Heart left ventricle (tissue), 16 donors: ENCODE results near the gene GALNT2. TPM values are rescaled to one million over a fixed set of nuclear protein-coding genes. Genes with fewer than 3 reads are reported as not detected.

Source experiments
- ATAC-seq, 4 donors: fragments of 200-7000 bp; cut with Tn5 transposase; one replicate each; pipeline ENCODE4 v1.9.1; 2020 to 2022; ENCODE audit warnings: moderate library complexity in 4 of 4, mild to moderate bottlenecking in 3 of 4, moderate number of reproducible peaks in 1 of 4
- DNase-seq, 5 donors: peaks; one replicate each; pipeline ENCODE4 v3.0.0-alpha.2; 2020
- H3K27ac ChIP-seq, 12 donors: fragments of 200-600 bp; sonication (generic) in 4 of 12; one replicate each; pipeline versions ENCODE4 v1.5.0 to v1.8.0; 2016 to 2022; ENCODE audit warnings: mild to moderate bottlenecking in 2 of 12
- H3K27me3 ChIP-seq, 9 donors: fragments of 200-600 bp; sonication (generic) in 2 of 9; one replicate each; pipeline versions ENCODE4 v1.5.1 to v1.8.0; 2016 to 2022; ENCODE audit warnings: mild to moderate bottlenecking in 3 of 9
- H3K36me3 ChIP-seq, 9 donors: fragments of 200-600 bp; sonication (generic) in 2 of 9; one replicate each; pipeline versions ENCODE4 v1.5.0 to v1.8.0; 2018 to 2022; ENCODE audit warnings: mild to moderate bottlenecking in 2 of 9
- H3K4me1 ChIP-seq, 12 donors: fragments of 200-600 bp; sonication (generic) in 4 of 12; one replicate each; pipeline versions ENCODE4 v1.5.0 to v1.8.0; 2016 to 2022; ENCODE audit warnings: mild to moderate bottlenecking in 3 of 12
- H3K4me3 ChIP-seq, 12 donors: fragments of 200-600 bp; sonication (generic) in 4 of 12; one replicate each; pipeline versions ENCODE4 v1.5.0 to v1.8.0; 2017 to 2022; ENCODE audit warnings: mild to moderate bottlenecking in 9 of 12, moderate library complexity in 4 of 12
- H3K9me3 ChIP-seq, 12 donors: fragments of 200-600 bp; sonication (generic) in 4 of 12; one replicate each; pipeline versions ENCODE4 v1.5.0 to v1.8.0; 2016 to 2022; ENCODE audit warnings: mild to moderate bottlenecking in 1 of 12
- CTCF ChIP-seq, 12 donors: fragments of 200-600 bp; sonication (generic) in 4 of 12; IDR thresholded peaks; one replicate each; pipeline versions ENCODE4 v1.5.0 to v1.8.0; 2018 to 2022; ENCODE audit warnings: antibody characterized with exemption in 12 of 12, mild to moderate bottlenecking in 5 of 12
- POLR2A ChIP-seq, 2 donors: fragments of 450-650 bp; IDR thresholded peaks; one replicate each; pipeline ENCODE4 v1.6.1; 2017; ENCODE audit warnings: antibody characterized with exemption in 2 of 2, mild to moderate bottlenecking in 2 of 2, moderate library complexity in 2 of 2
- WGBS, 4 donors: extraction: QIAGEN DNeasy Blood & Tissue Kit in 2 of 4; methylation state at CpG; one replicate each; pipeline versions ENCODE4 v1.1.5 to v1.1.7; 2013 to 2018; 5-methylcytosine and 5-hydroxymethylcytosine counted together
- intact Hi-C, 10 donors: fragments of 100-400 bp; cut with DNase I; formaldehyde crosslinking; loops; one replicate each; pipeline versions ENCODE4 v1.11.1 to v1.14.2; 2022
- polyA plus RNA-seq, 2 donors: library from polyadenylated mRNA; stranded (reverse); fragments of 200-250 nt; gene quantifications; one replicate each; pipeline ENCODE4 v1.2.3, GENCODE V29; 2013
- total RNA-seq, 9 donors: library from RNA; depleted of rRNA in 2 of 9; stranded (reverse); fragments of >200 nt in 2 of 9; fragmentation: NEBNext Ultra II Directional in 3 of 9; extraction: Animal tissue kit (Norgen Biotek cat#: 25700) in 3 of 9; gene quantifications; one replicate each; pipeline versions ENCODE4 v1.1.0 to v1.2.4, GENCODE V29; 2016 to 2023
- donor health status: ischemic (EF 13 %, LVEDD 7.1; RV severe dilation, severe dysfunction).
- donor health status: healthy with polysubstance abuse.
- donor health status: DM: no; HTN: yes; CAD: no.
- donor health status: DM: no; HTN: no; CAD: no.
- donor health status: ischemic (EF 25% LVEDD 6.9; RV normal size, moderate dysfunction).
- donor health status: ischemic (EF 25% LVEDD 5.7; RV mildly dilated, moderate dysfunction).
- donor health status: healthy.
- donor health status: DM: yes; HTN: yes; CAD: no.
- donor health status: ischemic (EF 35%, LVEDD 5.7; RV mildly dilated, moderate dysfunction).
- donor health status: nonischemic (EF 11% LVEDD 7.7; RV severe dilation, severe dysfunction).
- donor health status: DM: yes; HTN: yes; CAD: no.
- donor health status: PGD.
- donor health status: ischemic (EF 29% LVEDD 5.4; RV normal size, mild dysfunction).
- donor health status: nonischemic (EF 23%, LVEDD 6.1; RV moderate dilation, normal function).

GALNT2 gene
- total and polyA plus RNA-seq, 11 donors, result 10.1 to 44.9 (median 31.6) TPM

- DNase-seq (no peak), ATAC-seq (no peak)
- Histone ChIP-seq H3K27me3 (no peaks in the 10 kb centered on the region), H3K9me3 (no peaks in the 10 kb centered on the region), H3K36me3 (no peaks in the 10 kb centered on the region), H3K27ac (peak overlapping the region in 5 of 12 donors; percentile 87 to 92 (median 88)), H3K4me3 (peak overlapping the region in 11 of 12 donors; percentile 63 to 97 (median 84)), H3K4me1 (peaks cover under 1 to 50% (median 26%) of the 10 kb centered on the region in 12 donors)
- intact Hi-C loops, result loop anchor here in 6 of 10 donors (2.0 to 10.0 kb wide), 12 partner anchors 79 to 511 kb away; partner anchors contain the start of gene ABCB10 (in 1 of the 6)
- 49 to 52% (median 52%) methylated on average over 9 of the region's 9 CpGs for WGBS, 4 donors
- TF ChIP-seq POLR2A (IDR thresholded peaks at IDR 0.05), result no peak
- no peak for TF ChIP-seq CTCF (IDR thresholded peaks at IDR 0.05)
Observed at GRCh38 chr1:230068621-230068873, 1.5 kb downstream of the GALNT2 start.

- TF ChIP-seq CTCF (IDR thresholded peaks at IDR 0.05), result no peak
- TF ChIP-seq POLR2A (IDR thresholded peaks at IDR 0.05), result no peak
- H3K36me3 ChIP-seq, result no peaks in the 10 kb centered on the region
- WGBS, 4 donors, result 72 to 86% (median 74%) methylated on average over 13 of the region's 13 CpGs
- peaks cover 6 to 56% (median 32%) of the 10 kb centered on the region in 12 donors for H3K4me1 ChIP-seq
- DNase-seq, result no peak
- peak overlapping the region in 10 of 12 donors; percentile 63 to 97 (median 86) for H3K4me3 ChIP-seq
- intact Hi-C loops, result loop anchor here in 6 of 10 donors (2.0 to 10.0 kb wide), 12 partner anchors 78 to 512 kb away; partner anchors contain the start of gene ABCB10 (in 1 of the 6)
- ATAC-seq, result no peak
- no peaks in the 10 kb centered on the region for H3K9me3 ChIP-seq
- H3K27ac ChIP-seq, result peak overlapping the region in 1 of 12 donors; percentile 92
- no peaks in the 10 kb centered on the region for H3K27me3 ChIP-seq
Observed at GRCh38 chr1:230068952-230069684, 2.1 kb downstream of the GALNT2 start.

DNA sequence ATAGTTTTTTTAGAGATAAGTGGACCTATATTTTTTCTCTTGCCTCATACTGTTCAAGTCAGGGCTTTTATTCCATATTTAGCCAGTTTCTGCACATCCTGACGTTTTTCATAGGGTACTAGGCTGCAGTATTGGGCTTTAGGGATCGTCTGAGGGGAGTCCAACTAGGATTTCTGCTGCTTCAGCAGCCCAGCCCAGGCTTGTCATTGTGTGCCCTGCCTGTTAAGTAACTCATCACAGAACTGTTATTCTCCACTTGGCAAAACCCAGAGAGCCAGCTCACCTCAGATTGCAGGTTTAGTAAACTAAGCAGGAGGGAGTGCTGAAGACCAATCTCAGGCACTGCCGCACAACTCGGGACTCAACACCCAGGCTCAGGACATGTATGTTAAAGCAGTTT is 2.8 kb downstream of the GALNT2 start:
- ATAC-seq (no peak), DNase-seq (no peak)
- Histone ChIP-seq H3K36me3 (no peaks in the 10 kb centered on the region), H3K4me3 (no peak overlapping the region), H3K9me3 (no peaks in the 10 kb centered on the region), H3K27me3 (no peaks in the 10 kb centered on the region), H3K4me1 (peaks cover 7 to 63% (median 39%) of the 10 kb centered on the region in 12 donors), H3K27ac (no peak overlapping the region)
- WGBS, 4 donors, result 81 to 86% (median 83%) methylated on average over 4 of the region's 4 CpGs
- TF ChIP-seq POLR2A (IDR thresholded peaks at IDR 0.05), result no peak
- no peak for TF ChIP-seq CTCF (IDR thresholded peaks at IDR 0.05)
- intact Hi-C loops, result loop anchor here in 8 of 10 donors (2.0 to 10.0 kb wide), 15 partner anchors 43 to 512 kb away; partner anchors contain the start of gene ABCB10 (in 1 of the 8)

- TF ChIP-seq CTCF (IDR thresholded peaks at IDR 0.05) (no peak), POLR2A (IDR thresholded peaks at IDR 0.05) (no peak)
- intact Hi-C loops, result loop anchor here in 4 of 10 donors (5.0 to 10.0 kb wide), 4 partner anchors 42 to 206 kb away; no protein-coding TSS in a partner anchor
- no peak for DNase-seq
- Histone ChIP-seq H3K4me1 (peaks cover 7 to 64% (median 37%) of the 10 kb centered on the region in 12 donors), H3K9me3 (no peaks in the 10 kb centered on the region), H3K27ac (no peak overlapping the region), H3K27me3 (no peaks in the 10 kb centered on the region), H3K4me3 (no peak overlapping the region), H3K36me3 (no peaks in the 10 kb centered on the region)
- ATAC-seq, result no peak
- 93 to 95% (median 95%) methylated on average over 14 of the region's 14 CpGs for WGBS, 4 donors
Observed at GRCh38 chr1:230070321-230071208, 3.5 kb downstream of the GALNT2 start.
